Tibial nerve (tissue), 4 donors: ENCODE results near the gene SPG11. TPM values are rescaled to one million over a fixed set of nuclear protein-coding genes. Genes with fewer than 3 reads are reported as not detected.

Experiments used
- DNase-seq, 2 donors: peaks; one replicate each; pipeline ENCODE4 v3.0.0-alpha.2; 2019; ENCODE audit warnings: low spot score in 2 of 2
- H3K27ac ChIP-seq, 4 donors: fragments of 200-600 bp; sonication (generic) in 3 of 4; one replicate each; pipeline ENCODE4 v1.5.1; 2017 to 2019; ENCODE audit warnings: mild to moderate bottlenecking in 1 of 4
- H3K27me3 ChIP-seq, 2 donors: fragments of 200-600 bp; sonication (generic) in 1 of 2; one replicate each; pipeline versions ENCODE4 v1.5.1 to v1.6.0; 2017 to 2019
- H3K36me3 ChIP-seq, 3 donors: fragments of 200-600 bp; sonication (generic); one replicate each; pipeline ENCODE4 v1.5.1; 2018 to 2019
- H3K4me1 ChIP-seq, 4 donors: fragments of 200-600 bp; sonication (generic) in 3 of 4; one replicate each; pipeline ENCODE4 v1.5.1; 2017 to 2019
- H3K4me3 ChIP-seq, 4 donors: fragments of 200-600 bp; sonication (generic) in 3 of 4; one replicate each; pipeline ENCODE4 v1.5.1; 2017 to 2019; ENCODE audit warnings: mild to moderate bottlenecking in 1 of 4, moderate library complexity in 1 of 4
- H3K9me3 ChIP-seq, 4 donors: fragments of 200-600 bp; sonication (generic) in 3 of 4; one replicate each; pipeline ENCODE4 v1.5.1; 2017 to 2019
- EP300 ChIP-seq, 2 donors: sonication (generic); formaldehyde crosslinking; IDR thresholded peaks; one replicate each; pipeline ENCODE4 v1.6.1; 2017; ENCODE audit warnings: antibody characterized with exemption in 2 of 2, mild to moderate bottlenecking in 1 of 2
- POLR2A ChIP-seq, 2 donors: fragments of 450-650 bp; IDR thresholded peaks; one replicate each; pipeline ENCODE4 v1.6.1; 2017; ENCODE audit warnings: antibody characterized with exemption in 2 of 2, mild to moderate bottlenecking in 2 of 2, moderate library complexity in 2 of 2
- WGBS, 2 donors: methylation state at CpG; one replicate each; pipeline ENCODE4 v1.1.5; 2018; 5-methylcytosine and 5-hydroxymethylcytosine counted together
- total RNA-seq, 4 donors: library from RNA; depleted of rRNA; stranded (reverse); fragments of >200 nt; gene quantifications; one replicate each; pipeline ENCODE4 v1.1.0, GENCODE V29; 2016
- TF ChIP-seq, protein P1 (sequence below), 5 experiments: fragments of 200-600 bp in 3 of 5; fragments of 450-650 bp in 2 of 5; sonication (generic) in 3 of 5; IDR thresholded peaks; one replicate each; pipeline ENCODE4 v1.5.1; 2016 to 2019; ENCODE audit warnings: antibody characterized with exemption in 5 of 5, mild to moderate bottlenecking in 3 of 5, moderate library complexity in 2 of 5

SPG11 gene
- total RNA-seq, 4 donors from 2014 or later, result 65.5 to 157 (median 96.2) TPM

- H3K4me3 ChIP-seq, result no peak overlapping the region
- no peaks in the 10 kb centered on the region for H3K9me3 ChIP-seq
- no peak for DNase-seq
- 92 to 94% methylated on average over 6 of the region's 6 CpGs for WGBS, 2 donors
- TF ChIP-seq, protein P1, sequence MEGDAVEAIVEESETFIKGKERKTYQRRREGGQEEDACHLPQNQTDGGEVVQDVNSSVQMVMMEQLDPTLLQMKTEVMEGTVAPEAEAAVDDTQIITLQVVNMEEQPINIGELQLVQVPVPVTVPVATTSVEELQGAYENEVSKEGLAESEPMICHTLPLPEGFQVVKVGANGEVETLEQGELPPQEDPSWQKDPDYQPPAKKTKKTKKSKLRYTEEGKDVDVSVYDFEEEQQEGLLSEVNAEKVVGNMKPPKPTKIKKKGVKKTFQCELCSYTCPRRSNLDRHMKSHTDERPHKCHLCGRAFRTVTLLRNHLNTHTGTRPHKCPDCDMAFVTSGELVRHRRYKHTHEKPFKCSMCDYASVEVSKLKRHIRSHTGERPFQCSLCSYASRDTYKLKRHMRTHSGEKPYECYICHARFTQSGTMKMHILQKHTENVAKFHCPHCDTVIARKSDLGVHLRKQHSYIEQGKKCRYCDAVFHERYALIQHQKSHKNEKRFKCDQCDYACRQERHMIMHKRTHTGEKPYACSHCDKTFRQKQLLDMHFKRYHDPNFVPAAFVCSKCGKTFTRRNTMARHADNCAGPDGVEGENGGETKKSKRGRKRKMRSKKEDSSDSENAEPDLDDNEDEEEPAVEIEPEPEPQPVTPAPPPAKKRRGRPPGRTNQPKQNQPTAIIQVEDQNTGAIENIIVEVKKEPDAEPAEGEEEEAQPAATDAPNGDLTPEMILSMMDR (IDR thresholded peaks at IDR 0.05), result no peak
- TF ChIP-seq EP300 (IDR thresholded peaks at IDR 0.05) (no peak), POLR2A (IDR thresholded peaks at IDR 0.05) (no peak)
- peaks cover 0 to 100% (median 20%) of the 10 kb centered on the region in 3 donors for H3K36me3 ChIP-seq
- no peaks in the 10 kb centered on the region for H3K4me1 ChIP-seq
- no peak overlapping the region for H3K27ac ChIP-seq
- H3K27me3 ChIP-seq, result no peaks in the 10 kb centered on the region
Observed at GRCh38 chr15:44654858-44655257, 8.6 kb downstream of the SPG11 start.

GRCh38 chr15:44647637-44648036, 15.8 kb downstream of the SPG11 start:
- Histone ChIP-seq H3K36me3 (peaks cover 0 to 88% (median 15%) of the 10 kb centered on the region in 3 donors), H3K27me3 (no peaks in the 10 kb centered on the region), H3K27ac (no peak overlapping the region), H3K4me1 (peaks cover 0 to 9% (median 0%) of the 10 kb centered on the region in 4 donors), H3K9me3 (no peaks in the 10 kb centered on the region), H3K4me3 (no peak overlapping the region)
- no peak for DNase-seq
- TF ChIP-seq EP300 (IDR thresholded peaks at IDR 0.05), result no peak
- TF ChIP-seq, protein P1 (IDR thresholded peaks at IDR 0.05), result no peak
- no peak for TF ChIP-seq POLR2A (IDR thresholded peaks at IDR 0.05)

DNA sequence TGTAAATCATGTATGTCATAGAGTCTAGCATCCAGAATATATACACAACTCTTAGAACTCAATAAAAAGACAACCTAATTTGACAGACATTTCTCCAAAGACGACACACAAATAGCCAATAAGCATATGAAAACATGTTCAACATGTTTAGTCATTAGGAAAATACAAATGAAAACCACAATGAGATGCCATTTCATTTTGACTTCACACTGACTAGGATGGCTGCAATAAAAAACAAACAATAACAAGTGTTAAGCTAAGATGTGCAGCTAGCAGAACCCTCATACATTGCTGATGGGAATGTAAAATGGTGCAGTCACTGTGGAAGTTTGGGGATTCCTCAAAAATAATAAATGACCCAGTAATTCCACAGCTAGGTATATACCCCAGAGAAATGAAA, 16.4 kb downstream of the SPG11 start:
- Histone ChIP-seq H3K27me3 (no peaks in the 10 kb centered on the region), H3K9me3 (no peaks in the 10 kb centered on the region), H3K36me3 (peaks cover 0 to 86% (median 12%) of the 10 kb centered on the region in 3 donors), H3K4me1 (peaks cover 0 to 11% (median 0%) of the 10 kb centered on the region in 4 donors), H3K27ac (no peak overlapping the region), H3K4me3 (no peak overlapping the region)
- DNase-seq, result no peak
- 91 to 96% methylated on average over 1 of the region's 1 CpG for WGBS, 2 donors
- no peak for TF ChIP-seq EP300 (IDR thresholded peaks at IDR 0.05)
- TF ChIP-seq, protein P1 (IDR thresholded peaks at IDR 0.05), result no peak
- TF ChIP-seq POLR2A (IDR thresholded peaks at IDR 0.05), result no peak

DNA sequence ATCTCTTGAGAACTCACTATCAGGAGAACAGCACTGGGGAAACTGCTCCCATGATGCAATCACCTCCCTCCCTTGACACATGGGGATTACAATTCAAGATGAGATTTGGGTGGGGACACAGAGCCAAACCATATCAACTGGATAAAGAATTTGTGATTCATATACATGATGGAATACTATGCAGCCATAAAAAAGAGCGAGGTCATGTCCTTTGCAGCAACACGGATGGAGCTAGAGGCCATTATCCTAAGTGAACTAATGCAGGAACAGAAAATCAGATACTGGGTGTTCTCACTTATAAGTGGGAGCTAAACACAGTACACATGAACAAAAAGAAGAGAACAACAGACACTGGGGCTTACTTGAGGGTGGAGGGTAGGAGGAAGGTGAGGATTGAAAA, 17.0 kb downstream of the SPG11 start:
- peaks cover 0 to 82% (median 11%) of the 10 kb centered on the region in 3 donors for H3K36me3 ChIP-seq
- 100% methylated on average over 2 of the region's 2 CpGs for WGBS, 2 donors

GRCh38 chr15:44641651-44642050, 21.8 kb downstream of the SPG11 start:
- no peak for DNase-seq
- Histone ChIP-seq H3K27ac (no peak overlapping the region), H3K9me3 (no peaks in the 10 kb centered on the region), H3K36me3 (peaks cover 2 to 71% (median 4%) of the 10 kb centered on the region in 3 donors), H3K4me1 (peaks cover 0 to 11% (median 0%) of the 10 kb centered on the region in 4 donors), H3K4me3 (no peak overlapping the region), H3K27me3 (no peaks in the 10 kb centered on the region)
- 86% methylated on average over 4 of the region's 4 CpGs for WGBS, 2 donors
- TF ChIP-seq, protein P1 (IDR thresholded peaks at IDR 0.05), result no peak

More for the DNA sequence above, 17.0 kb downstream of the SPG11 start:
- TF ChIP-seq, protein P1 (IDR thresholded peaks at IDR 0.05), result no peak
- TF ChIP-seq EP300 (IDR thresholded peaks at IDR 0.05) (no peak), POLR2A (IDR thresholded peaks at IDR 0.05) (no peak)
- no peaks in the 10 kb centered on the region for H3K9me3 ChIP-seq
- no peak for DNase-seq
- peaks cover 0 to 11% (median 0%) of the 10 kb centered on the region in 4 donors for H3K4me1 ChIP-seq
- no peak overlapping the region for H3K4me3 ChIP-seq
- no peak overlapping the region for H3K27ac ChIP-seq
- H3K27me3 ChIP-seq, result no peaks in the 10 kb centered on the region
